ENCODE measurements around the gene TSHR. TPM values are rescaled to one million over a fixed set of nuclear protein-coding genes. Genes with fewer than 3 reads are reported as not detected.

Gene TSHR
- total RNA-seq, 1 donor from 2014 or later, result not detected

- Histone ChIP-seq H3K4me3 (ENCODE audit: low read depth, low read length) (no peak overlapping the region), H3K36me3 (ENCODE audit: control insufficient read depth, insufficient read depth, low read length) (no peaks in the 10 kb centered on the region), H3K27me3 (ENCODE audit: control insufficient read depth, insufficient read depth, low read length) (no peaks in the 10 kb centered on the region)
- no peak for DNase-seq (ENCODE audit: low read depth)
- TF ChIP-seq CTCF (IDR thresholded peaks at IDR 0.05; ENCODE audit: insufficient read depth, low read length, poor library complexity, severe bottlenecking), result no peak
These were observed 170.1 kb downstream of the TSHR start for GRCh38 chr14:81125536-81125935.

GRCh38 chr14:81127785-81128184, 172.4 kb downstream of the TSHR start:
- TF ChIP-seq CTCF (IDR thresholded peaks at IDR 0.05; ENCODE audit: insufficient read depth, low read length, poor library complexity, severe bottlenecking), result no peak
- H3K36me3 ChIP-seq (ENCODE audit: control insufficient read depth, insufficient read depth, low read length), result no peaks in the 10 kb centered on the region
- H3K4me3 ChIP-seq (ENCODE audit: low read depth, low read length), result no peak overlapping the region
- DNase-seq (ENCODE audit: low read depth), result no peak
- H3K27me3 ChIP-seq (ENCODE audit: control insufficient read depth, insufficient read depth, low read length), result no peaks in the 10 kb centered on the region

- no peak for TF ChIP-seq CTCF (IDR thresholded peaks at IDR 0.05; ENCODE audit: insufficient read depth, low read length, poor library complexity, severe bottlenecking)
- Histone ChIP-seq H3K27me3 (ENCODE audit: control insufficient read depth, insufficient read depth, low read length) (no peaks in the 10 kb centered on the region), H3K36me3 (ENCODE audit: control insufficient read depth, insufficient read depth, low read length) (no peaks in the 10 kb centered on the region), H3K4me3 (ENCODE audit: low read depth, low read length) (no peak overlapping the region)
- no peak for DNase-seq (ENCODE audit: low read depth)
These were observed 173.8 kb downstream of the TSHR start for GRCh38 chr14:81129242-81129641.

- Histone ChIP-seq H3K4me3 (ENCODE audit: low read depth, low read length) (no peak overlapping the region), H3K36me3 (ENCODE audit: control insufficient read depth, insufficient read depth, low read length) (no peaks in the 10 kb centered on the region), H3K27me3 (ENCODE audit: control insufficient read depth, insufficient read depth, low read length) (no peaks in the 10 kb centered on the region)
- DNase-seq (ENCODE audit: low read depth), result no peak
- no peak for TF ChIP-seq CTCF (IDR thresholded peaks at IDR 0.05; ENCODE audit: insufficient read depth, low read length, poor library complexity, severe bottlenecking)
These were observed 177.0 kb downstream of the TSHR start for GRCh38 chr14:81132468-81132867.

GRCh38 chr14:81133400-81133799, 178.0 kb downstream of the TSHR start:
- Histone ChIP-seq H3K27me3 (ENCODE audit: control insufficient read depth, insufficient read depth, low read length) (no peaks in the 10 kb centered on the region), H3K4me3 (ENCODE audit: low read depth, low read length) (no peak overlapping the region), H3K36me3 (ENCODE audit: control insufficient read depth, insufficient read depth, low read length) (no peaks in the 10 kb centered on the region)
- TF ChIP-seq CTCF (IDR thresholded peaks at IDR 0.05; ENCODE audit: insufficient read depth, low read length, poor library complexity, severe bottlenecking), result no peak
- DNase-seq (ENCODE audit: low read depth), result no peak

GRCh38 chr14:81137316-81137715, 181.9 kb downstream of the TSHR start:
- DNase-seq (ENCODE audit: low read depth), result peak; percentile 84
- no peak for TF ChIP-seq CTCF (IDR thresholded peaks at IDR 0.05; ENCODE audit: insufficient read depth, low read length, poor library complexity, severe bottlenecking)
- Histone ChIP-seq H3K36me3 (ENCODE audit: control insufficient read depth, insufficient read depth, low read length) (no peaks in the 10 kb centered on the region), H3K27me3 (ENCODE audit: control insufficient read depth, insufficient read depth, low read length) (no peaks in the 10 kb centered on the region), H3K4me3 (ENCODE audit: low read depth, low read length) (no peak overlapping the region)
